ENCODE measurements around the gene WWOX.

Gene WWOX

GRCh38 chr16:78696797-78697196, 597.3 kb downstream of the WWOX start:
- DNase-seq (ENCODE audit: low spot score in 2 of 2) = no peak
- Mint-ChIP-seq H3K9me3 (no peaks in the 10 kb centered on the region), H3K27me3 (no peaks in the 10 kb centered on the region), H3K36me3 (ENCODE audit: insufficient read depth) (peaks cover 3% of the 10 kb centered on the region), H3K4me3 (no peak overlapping the region), H3K27ac (ENCODE audit: low read depth) (no peak overlapping the region), H3K4me1 (no peaks in the 10 kb centered on the region)
- no peak for ATAC-seq (replicated peaks; ENCODE audit: extremely low read depth, poor library complexity, severe bottlenecking)

DNA sequence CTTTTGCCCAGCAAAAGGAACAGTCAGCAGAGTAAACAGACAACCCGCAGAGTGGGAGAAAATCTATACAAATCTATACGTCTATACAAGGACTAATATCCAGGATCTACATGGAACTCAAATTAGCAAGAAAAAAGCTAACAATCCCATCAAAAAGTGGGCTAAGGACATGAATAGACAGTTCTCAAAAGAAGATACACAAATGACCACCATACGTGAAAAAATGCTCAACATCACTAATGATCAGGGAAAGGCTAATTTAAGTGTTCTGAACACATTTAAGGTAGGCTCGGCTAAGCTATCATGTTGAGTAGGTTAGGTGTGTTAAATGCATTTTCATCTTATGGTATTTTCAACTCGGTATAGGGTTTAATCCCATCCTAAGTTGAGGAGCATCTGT, 598.0 kb downstream of the WWOX start:
- H3K4me1 Mint-ChIP-seq = no peaks in the 10 kb centered on the region
- H3K9me3 Mint-ChIP-seq = no peaks in the 10 kb centered on the region
- no peak for DNase-seq (ENCODE audit: low spot score in 2 of 2)

DNA sequence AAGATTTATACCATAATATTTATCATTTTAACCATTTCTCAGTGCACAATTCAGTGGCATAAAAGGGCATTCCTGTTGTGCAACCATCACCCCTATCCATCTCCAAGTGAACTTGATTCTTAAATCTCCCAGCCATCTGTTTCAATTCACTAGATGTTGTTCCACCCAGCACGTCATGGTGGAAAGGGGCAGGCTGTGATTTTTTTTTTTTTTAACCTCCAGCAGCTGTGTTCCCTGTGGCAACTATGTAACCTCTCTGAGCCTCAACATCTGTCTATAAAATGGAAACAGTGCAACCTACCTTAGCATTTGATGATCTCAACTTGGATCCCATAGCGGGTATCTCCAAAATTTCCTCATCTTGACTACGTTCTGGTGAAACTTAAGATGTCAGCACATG, 604.5 kb downstream of the WWOX start:
- peaks cover 14% of the 10 kb centered on the region for H3K4me1 Mint-ChIP-seq
- no peak for DNase-seq (ENCODE audit: low spot score in 2 of 2)
- H3K27me3 Mint-ChIP-seq = no peaks in the 10 kb centered on the region
- no peak overlapping the region for H3K4me3 Mint-ChIP-seq
- H3K27ac Mint-ChIP-seq (ENCODE audit: low read depth) = no peak overlapping the region
- ATAC-seq (replicated peaks; ENCODE audit: extremely low read depth, poor library complexity, severe bottlenecking) = no peak
- no peaks in the 10 kb centered on the region for H3K9me3 Mint-ChIP-seq
- no peaks in the 10 kb centered on the region for H3K36me3 Mint-ChIP-seq (ENCODE audit: insufficient read depth)

More for the DNA sequence above, 598.0 kb downstream of the WWOX start:
- no peak for ATAC-seq (replicated peaks; ENCODE audit: extremely low read depth, poor library complexity, severe bottlenecking)
- Mint-ChIP-seq H3K36me3 (ENCODE audit: insufficient read depth) (peaks cover 3% of the 10 kb centered on the region), H3K27me3 (no peaks in the 10 kb centered on the region), H3K4me3 (no peak overlapping the region), H3K27ac (ENCODE audit: low read depth) (no peak overlapping the region)

- Mint-ChIP-seq H3K36me3 (ENCODE audit: insufficient read depth) (no peaks in the 10 kb centered on the region), H3K27me3 (no peaks in the 10 kb centered on the region), H3K9me3 (no peaks in the 10 kb centered on the region), H3K27ac (ENCODE audit: low read depth) (no peak overlapping the region), H3K4me3 (no peak overlapping the region), H3K4me1 (peaks cover 14% of the 10 kb centered on the region)
- ATAC-seq (replicated peaks; ENCODE audit: extremely low read depth, poor library complexity, severe bottlenecking) (no peak), DNase-seq (ENCODE audit: low spot score in 2 of 2) (no peak)
Measured at GRCh38 chr16:78704416-78704815, 605.0 kb downstream of the WWOX start.

GRCh38 chr16:78705694-78706093, 606.2 kb downstream of the WWOX start:
- DNase-seq (ENCODE audit: low spot score in 2 of 2) (no peak), ATAC-seq (replicated peaks; ENCODE audit: extremely low read depth, poor library complexity, severe bottlenecking) (no peak)
- Mint-ChIP-seq H3K27ac (ENCODE audit: low read depth) (no peak overlapping the region), H3K4me3 (no peak overlapping the region), H3K9me3 (no peaks in the 10 kb centered on the region), H3K4me1 (peaks cover 14% of the 10 kb centered on the region), H3K36me3 (ENCODE audit: insufficient read depth) (no peaks in the 10 kb centered on the region), H3K27me3 (no peaks in the 10 kb centered on the region)

DNA sequence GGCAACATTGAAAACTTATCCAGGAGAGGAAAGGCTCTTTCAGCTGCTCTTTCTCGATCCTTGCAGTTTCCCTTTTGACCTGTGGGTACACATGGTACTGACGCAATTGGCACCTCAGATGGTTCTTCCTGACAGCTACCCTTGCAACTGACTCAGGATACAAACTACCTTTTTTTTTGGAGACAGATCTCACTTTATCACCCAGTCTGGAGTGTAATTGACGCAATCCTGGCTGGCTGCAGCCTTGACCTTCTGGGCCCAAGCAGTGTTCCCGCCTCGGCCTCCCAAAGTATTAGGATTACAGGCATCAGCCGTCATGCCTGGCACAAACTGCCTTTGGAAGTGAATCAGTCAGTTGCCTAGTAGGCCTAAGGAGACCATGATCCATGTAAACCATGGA, 607.2 kb downstream of the WWOX start:
- Mint-ChIP-seq H3K9me3 (no peaks in the 10 kb centered on the region), H3K4me1 (peaks cover 14% of the 10 kb centered on the region), H3K4me3 (no peak overlapping the region), H3K36me3 (ENCODE audit: insufficient read depth) (no peaks in the 10 kb centered on the region), H3K27ac (ENCODE audit: low read depth) (no peak overlapping the region), H3K27me3 (no peaks in the 10 kb centered on the region)
- no peak for DNase-seq (ENCODE audit: low spot score in 2 of 2)
- ATAC-seq (replicated peaks; ENCODE audit: extremely low read depth, poor library complexity, severe bottlenecking) = no peak

DNA sequence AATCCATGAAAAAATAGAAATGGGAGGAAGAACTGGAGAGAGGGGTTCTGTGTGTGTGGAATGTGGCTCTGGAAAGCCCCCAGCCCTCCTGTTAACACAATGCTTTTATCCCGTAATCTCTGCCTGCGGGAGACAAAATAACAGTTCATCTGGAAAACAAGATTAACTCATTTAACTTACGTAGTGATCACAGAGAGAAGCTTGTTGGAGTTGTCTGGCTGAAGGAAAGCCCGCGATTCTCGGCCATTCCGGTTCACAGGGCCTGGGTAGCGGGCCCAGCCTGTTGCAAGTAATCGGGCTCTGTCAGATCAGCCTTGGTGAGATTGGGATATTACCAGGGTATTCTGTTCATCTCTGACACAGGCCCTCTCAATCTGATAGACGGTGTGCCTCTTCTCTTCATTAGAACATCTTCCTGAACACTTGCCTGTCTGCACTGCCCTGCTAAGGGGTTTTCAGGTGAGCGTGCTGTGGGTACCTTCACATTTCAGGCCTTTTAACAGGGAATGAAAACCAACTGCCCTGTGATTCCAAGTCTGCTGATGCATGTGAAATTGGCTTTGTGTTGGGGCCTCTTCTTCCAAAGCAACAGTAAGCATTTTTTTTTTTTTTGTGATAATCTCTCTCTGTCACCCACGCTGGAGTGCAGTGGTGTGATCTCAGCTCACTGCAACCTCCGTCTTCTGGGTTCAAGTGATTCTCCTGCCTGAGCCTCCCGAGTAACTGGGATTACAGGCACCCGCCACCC, 609.9 kb downstream of the WWOX start:
- no peak for ATAC-seq (replicated peaks; ENCODE audit: extremely low read depth, poor library complexity, severe bottlenecking)

GRCh38 chr16:78715106-78715505, 615.7 kb downstream of the WWOX start:
- Mint-ChIP-seq H3K4me3 (no peak overlapping the region), H3K27ac (ENCODE audit: low read depth) (no peak overlapping the region), H3K36me3 (ENCODE audit: insufficient read depth) (no peaks in the 10 kb centered on the region), H3K4me1 (no peaks in the 10 kb centered on the region), H3K9me3 (no peaks in the 10 kb centered on the region), H3K27me3 (no peaks in the 10 kb centered on the region)
- DNase-seq (ENCODE audit: low spot score in 2 of 2) = no peak
- ATAC-seq (replicated peaks; ENCODE audit: extremely low read depth, poor library complexity, severe bottlenecking) = no peak

More for the DNA sequence above, 609.9 kb downstream of the WWOX start:
- no peak overlapping the region for H3K27ac Mint-ChIP-seq (ENCODE audit: low read depth)
- peaks cover 14% of the 10 kb centered on the region for H3K4me1 Mint-ChIP-seq
- H3K27me3 Mint-ChIP-seq = no peaks in the 10 kb centered on the region
- no peaks in the 10 kb centered on the region for H3K9me3 Mint-ChIP-seq
- no peak overlapping the region for H3K4me3 Mint-ChIP-seq
- DNase-seq (ENCODE audit: low spot score in 2 of 2) = no peak
- H3K36me3 Mint-ChIP-seq (ENCODE audit: insufficient read depth) = no peaks in the 10 kb centered on the region

GRCh38 chr16:78715673-78716072, 616.2 kb downstream of the WWOX start:
- ATAC-seq (replicated peaks; ENCODE audit: extremely low read depth, poor library complexity, severe bottlenecking) (no peak), DNase-seq (ENCODE audit: low spot score in 2 of 2) (no peak)
- Mint-ChIP-seq H3K27me3 (no peaks in the 10 kb centered on the region), H3K4me1 (no peaks in the 10 kb centered on the region), H3K27ac (ENCODE audit: low read depth) (no peak overlapping the region), H3K36me3 (ENCODE audit: insufficient read depth) (no peaks in the 10 kb centered on the region), H3K9me3 (no peaks in the 10 kb centered on the region), H3K4me3 (no peak overlapping the region)

- Mint-ChIP-seq H3K27ac (ENCODE audit: low read depth) (no peak overlapping the region), H3K4me3 (no peak overlapping the region), H3K36me3 (ENCODE audit: insufficient read depth) (no peaks in the 10 kb centered on the region), H3K27me3 (no peaks in the 10 kb centered on the region), H3K4me1 (no peaks in the 10 kb centered on the region), H3K9me3 (no peaks in the 10 kb centered on the region)
- no peak for DNase-seq (ENCODE audit: low spot score in 2 of 2)
- no peak for ATAC-seq (replicated peaks; ENCODE audit: extremely low read depth, poor library complexity, severe bottlenecking)
Measured at GRCh38 chr16:78718141-78718540, 618.7 kb downstream of the WWOX start.

GRCh38 chr16:78720416-78720815, 621.0 kb downstream of the WWOX start:
- Mint-ChIP-seq H3K9me3 (no peaks in the 10 kb centered on the region), H3K36me3 (ENCODE audit: insufficient read depth) (no peaks in the 10 kb centered on the region), H3K27ac (ENCODE audit: low read depth) (no peak overlapping the region), H3K4me3 (no peak overlapping the region), H3K27me3 (no peaks in the 10 kb centered on the region), H3K4me1 (peaks cover 6% of the 10 kb centered on the region)
- ATAC-seq (replicated peaks; ENCODE audit: extremely low read depth, poor library complexity, severe bottlenecking) (no peak), DNase-seq (ENCODE audit: low spot score in 2 of 2) (no peak)

DNA sequence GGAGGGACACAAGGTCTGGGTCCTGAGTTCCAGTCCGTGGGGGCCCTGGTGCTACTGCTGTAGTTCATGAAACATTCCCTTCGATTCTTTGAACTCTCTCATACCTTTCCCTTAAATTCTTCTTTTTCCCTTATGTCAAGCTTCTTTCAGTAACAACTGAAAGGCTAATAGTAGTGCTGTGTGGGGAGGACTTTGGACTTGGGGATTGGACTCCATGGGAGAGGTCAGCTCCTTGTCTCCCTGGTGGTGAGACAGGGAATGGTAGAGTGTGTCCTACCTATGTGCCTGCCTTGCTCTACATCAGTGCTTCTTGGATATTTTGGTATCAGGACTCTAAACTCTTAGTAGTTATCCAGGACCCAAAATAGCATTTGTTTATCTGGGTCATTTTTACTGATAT, 628.1 kb downstream of the WWOX start:
- Mint-ChIP-seq H3K27ac (ENCODE audit: low read depth) (no peak overlapping the region), H3K36me3 (ENCODE audit: insufficient read depth) (no peaks in the 10 kb centered on the region), H3K9me3 (no peaks in the 10 kb centered on the region), H3K4me1 (peaks cover 6% of the 10 kb centered on the region), H3K27me3 (no peaks in the 10 kb centered on the region), H3K4me3 (no peak overlapping the region)
- DNase-seq (ENCODE audit: low spot score in 2 of 2) (no peak), ATAC-seq (replicated peaks; ENCODE audit: extremely low read depth, poor library complexity, severe bottlenecking) (no peak)

- H3K27me3 Mint-ChIP-seq = no peaks in the 10 kb centered on the region
- no peaks in the 10 kb centered on the region for H3K9me3 Mint-ChIP-seq
- no peak for DNase-seq (ENCODE audit: low spot score in 2 of 2)
Measured at GRCh38 chr16:78729687-78730086, 630.2 kb downstream of the WWOX start.

More at GRCh38 chr16:78729687-78730086, 630.2 kb downstream of the WWOX start:
- Mint-ChIP-seq H3K4me3 (no peak overlapping the region), H3K4me1 (no peaks in the 10 kb centered on the region), H3K27ac (ENCODE audit: low read depth) (no peak overlapping the region), H3K36me3 (ENCODE audit: insufficient read depth) (no peaks in the 10 kb centered on the region)
- ATAC-seq (replicated peaks; ENCODE audit: extremely low read depth, poor library complexity, severe bottlenecking) = no peak

All from central memory CD8-positive, alpha-beta T cell (primary cell).